WTC11 (cell line): ENCODE measurements around the gene NANOS2. TPM values are rescaled to one million over a fixed set of nuclear protein-coding genes. Genes with fewer than 3 reads are reported as not detected.
A peak's percentile ranks its signal among the peaks of the same experiment; 100 is the strongest.

Experiments
- AFF4 ChIP-seq: sonication (generic); formaldehyde crosslinking; IDR thresholded peaks from 2 replicates; pipeline ENCODE4 v1.8.1; 2023; ENCODE audit warnings: mild to moderate bottlenecking, missing genetic modification reagents, borderline replicate concordance
- ATF1 ChIP-seq: sonication (generic); formaldehyde crosslinking; IDR thresholded peaks from 2 replicates; pipeline ENCODE4 v1.8.1; 2023; ENCODE audit warnings: mild to moderate bottlenecking, moderate library complexity, missing genetic modification reagents
- CTCF ChIP-seq: fragments of 200-600 bp; IDR thresholded peaks from 2 replicates; pipeline ENCODE4 v1.8.0; 2022; ENCODE audit warnings: antibody characterized with exemption
- E2F5 ChIP-seq: sonication (generic); formaldehyde crosslinking; IDR thresholded peaks from 2 replicates; pipeline ENCODE4 v1.8.1; 2022; ENCODE audit warnings: mild to moderate bottlenecking, moderate library complexity, missing genetic modification reagents
- FOXP4 ChIP-seq: sonication (generic); formaldehyde crosslinking; IDR thresholded peaks from 2 replicates; pipeline ENCODE4 v1.8.0; 2022; ENCODE audit warnings: mild to moderate bottlenecking, missing genetic modification reagents
- GRHL2 ChIP-seq: fragments of 250-450 bp; sonication (Bioruptor Pico); IDR thresholded peaks from 2 replicates; pipeline ENCODE4 v1.8.0; 2022; ENCODE audit warnings: mild to moderate bottlenecking, moderate library complexity; ENCODE audit not compliant: insufficient replicate concordance, severe bottlenecking
- MAX ChIP-seq: sonication (generic); formaldehyde crosslinking; IDR thresholded peaks from 2 replicates; pipeline ENCODE4 v1.8.0; 2022; ENCODE audit warnings: mild to moderate bottlenecking, missing genetic modification reagents
- MYBL2 ChIP-seq: sonication (generic); formaldehyde crosslinking; IDR thresholded peaks from 2 replicates; pipeline ENCODE4 v1.8.1; 2023; ENCODE audit warnings: mild to moderate bottlenecking, moderate library complexity, missing genetic modification reagents
- NFE2L1 ChIP-seq: sonication (generic); formaldehyde crosslinking; IDR thresholded peaks from 2 replicates; pipeline ENCODE4 v1.8.1; 2023; ENCODE audit warnings: missing genetic modification reagents
- NFYB ChIP-seq: sonication (generic); formaldehyde crosslinking; conservative IDR thresholded peaks from 2 replicates; pipeline ENCODE4 v1.8.0; 2022; ENCODE audit warnings: low read depth, missing genetic modification reagents
- NR2C2 ChIP-seq: sonication (generic); formaldehyde crosslinking; IDR thresholded peaks from 2 replicates; pipeline ENCODE4 v1.8.0; 2022; ENCODE audit warnings: mild to moderate bottlenecking, missing genetic modification reagents
- OVOL2 ChIP-seq: fragments of 250-450 bp; sonication (Bioruptor Pico); IDR thresholded peaks from 2 replicates; pipeline ENCODE4 v1.9.0; 2021; ENCODE audit warnings: mild to moderate bottlenecking, borderline replicate concordance
- RELA ChIP-seq: sonication (generic); formaldehyde crosslinking; IDR thresholded peaks from 2 replicates; pipeline ENCODE4 v1.8.1; 2022; ENCODE audit warnings: missing genetic modification reagents, mild to moderate bottlenecking, borderline replicate concordance
- SMAD3 ChIP-seq: sonication (generic); formaldehyde crosslinking; IDR thresholded peaks from 2 replicates; pipeline ENCODE4 v1.8.0; 2022; ENCODE audit warnings: missing genetic modification reagents, mild to moderate bottlenecking, borderline replicate concordance
- SOX15 ChIP-seq: fragments of 250-450 bp; sonication (Bioruptor Pico); IDR thresholded peaks from 2 replicates; pipeline ENCODE4 v1.9.0; 2021; ENCODE audit warnings: mild to moderate bottlenecking
- STAT6 ChIP-seq: sonication (generic); formaldehyde crosslinking; conservative IDR thresholded peaks from 2 replicates; pipeline ENCODE4 v1.8.1; 2023; ENCODE audit warnings: mild to moderate bottlenecking, low read depth, missing genetic modification reagents, moderate library complexity
- TCF7 ChIP-seq: sonication (generic); formaldehyde crosslinking; IDR thresholded peaks from 2 replicates; pipeline ENCODE4 v1.8.0; 2022; ENCODE audit warnings: mild to moderate bottlenecking, low read depth, missing genetic modification reagents, moderate library complexity
- ZBTB21 ChIP-seq: sonication (generic); formaldehyde crosslinking; IDR thresholded peaks from 2 replicates; pipeline ENCODE4 v1.8.1; 2023; ENCODE audit warnings: mild to moderate bottlenecking, missing genetic modification reagents, borderline replicate concordance
- ZNF219 ChIP-seq: sonication (generic); formaldehyde crosslinking; IDR thresholded peaks from 2 replicates; pipeline ENCODE4 v1.8.0; 2023; ENCODE audit warnings: missing genetic modification reagents, mild to moderate bottlenecking, borderline replicate concordance
- ZNF263 ChIP-seq: sonication (generic); formaldehyde crosslinking; IDR thresholded peaks from 2 replicates; pipeline ENCODE4 v1.8.1; 2022; ENCODE audit warnings: low read depth, mild to moderate bottlenecking, moderate library complexity, missing genetic modification reagents
- ZNF281 ChIP-seq: sonication (generic); formaldehyde crosslinking; IDR thresholded peaks from 2 replicates; pipeline ENCODE4 v1.8.0; 2023; ENCODE audit warnings: mild to moderate bottlenecking, missing genetic modification reagents
- ZNF416 ChIP-seq: fragments of 250-450 bp; sonication (Bioruptor Pico); IDR thresholded peaks from 2 replicates; pipeline ENCODE4 v1.9.0; 2021; ENCODE audit warnings: mild to moderate bottlenecking, inconsistent platforms
- total RNA-seq: library from RNA; stranded (reverse); gene quantifications from 3 replicates; pipeline ENCODE4 v1.2.3, GENCODE V29; 2021

NANOS2 gene
- total RNA-seq, 1 experiment from 2014 or later: 0.13 TPM

- TF ChIP-seq SOX15 (CRISPR knock-in tag) (no peak), ZNF416 (CRISPR knock-in tag) (no peak), E2F5 (CRISPR knock-in tag) (peak; percentile 100), RELA (no peak), SMAD3 (CRISPR knock-in tag) (no peak), MAX (CRISPR knock-in tag) (peak; percentile 94), ATF1 (no peak), AFF4 (CRISPR knock-in tag) (no peak), MYBL2 (CRISPR knock-in tag) (peak; percentile 97), NFE2L1 (CRISPR knock-in tag) (peak; percentile 90; the same call in 1 of the 2 replicates), ZNF263 (CRISPR knock-in tag) (no peak), NR2C2 (CRISPR knock-in tag) (no peak), NFYB (CRISPR knock-in tag) (peak; percentile 98), OVOL2 (CRISPR knock-in tag) (no peak), STAT6 (CRISPR knock-in tag) (no peak), GRHL2 (CRISPR knock-in tag) (no peak), ZNF219 (CRISPR knock-in tag) (no peak), ZBTB21 (CRISPR knock-in tag) (no peak), FOXP4 (no peak), TCF7 (no peak), CTCF (no peak), ZNF281 (CRISPR knock-in tag) (0 out of 2 replicates have a peak, but pooled peaks have one; percentile 44)
Observed at GRCh38 chr19:45927565-45928261, 13.1 kb upstream of the NANOS2 start (continued).
